ENCODE results near the gene MYRFL.

The MYRFL gene

GRCh38 chr12:69947897-69948296 lies 122.9 kb downstream of the MYRFL start:
- TF ChIP-seq, protein P1, sequence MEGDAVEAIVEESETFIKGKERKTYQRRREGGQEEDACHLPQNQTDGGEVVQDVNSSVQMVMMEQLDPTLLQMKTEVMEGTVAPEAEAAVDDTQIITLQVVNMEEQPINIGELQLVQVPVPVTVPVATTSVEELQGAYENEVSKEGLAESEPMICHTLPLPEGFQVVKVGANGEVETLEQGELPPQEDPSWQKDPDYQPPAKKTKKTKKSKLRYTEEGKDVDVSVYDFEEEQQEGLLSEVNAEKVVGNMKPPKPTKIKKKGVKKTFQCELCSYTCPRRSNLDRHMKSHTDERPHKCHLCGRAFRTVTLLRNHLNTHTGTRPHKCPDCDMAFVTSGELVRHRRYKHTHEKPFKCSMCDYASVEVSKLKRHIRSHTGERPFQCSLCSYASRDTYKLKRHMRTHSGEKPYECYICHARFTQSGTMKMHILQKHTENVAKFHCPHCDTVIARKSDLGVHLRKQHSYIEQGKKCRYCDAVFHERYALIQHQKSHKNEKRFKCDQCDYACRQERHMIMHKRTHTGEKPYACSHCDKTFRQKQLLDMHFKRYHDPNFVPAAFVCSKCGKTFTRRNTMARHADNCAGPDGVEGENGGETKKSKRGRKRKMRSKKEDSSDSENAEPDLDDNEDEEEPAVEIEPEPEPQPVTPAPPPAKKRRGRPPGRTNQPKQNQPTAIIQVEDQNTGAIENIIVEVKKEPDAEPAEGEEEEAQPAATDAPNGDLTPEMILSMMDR (IDR thresholded peaks at IDR 0.05; ENCODE audit: low read depth, low read length, missing control alignments), result no peak
- H3K4me3 ChIP-seq (ENCODE audit: low read depth, low read length), result no peak overlapping the region
- no peak for DNase-seq (ENCODE audit: low read depth)

- TF ChIP-seq, protein P1 (IDR thresholded peaks at IDR 0.05; ENCODE audit: low read depth, low read length, missing control alignments), result no peak
- DNase-seq (ENCODE audit: low read depth), result no peak
- no peak overlapping the region for H3K4me3 ChIP-seq (ENCODE audit: low read depth, low read length)
Measured at GRCh38 chr12:69948851-69949250, 123.8 kb downstream of the MYRFL start.

- H3K4me3 ChIP-seq (ENCODE audit: low read depth, low read length), result no peak overlapping the region
- no peak for DNase-seq (ENCODE audit: low read depth)
- TF ChIP-seq, protein P1 (IDR thresholded peaks at IDR 0.05; ENCODE audit: low read depth, low read length, missing control alignments), result no peak
Measured at GRCh38 chr12:69949311-69950002, 124.4 kb downstream of the MYRFL start.

DNA sequence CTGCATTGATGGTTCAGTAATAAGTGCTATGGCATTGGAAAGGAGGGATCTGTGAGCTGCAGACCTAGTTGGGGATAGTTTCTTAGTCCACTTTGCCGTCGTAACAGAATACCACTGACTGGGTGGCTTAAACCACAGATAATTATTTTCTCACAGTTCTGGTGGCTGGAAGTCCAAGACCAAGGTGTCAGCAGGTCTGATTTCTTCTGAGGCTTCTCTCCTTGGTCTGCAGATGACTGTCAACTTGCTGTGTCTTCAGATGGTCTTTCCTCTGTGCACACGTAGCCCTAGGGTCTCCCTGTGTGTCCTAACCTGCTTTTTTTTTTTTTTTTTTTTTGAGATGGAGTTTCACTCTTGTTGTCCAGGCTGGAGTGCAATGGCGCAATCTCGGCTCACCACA lies 126.1 kb downstream of the MYRFL start:
- no peak overlapping the region for H3K4me3 ChIP-seq (ENCODE audit: low read depth, low read length)
- no peak for DNase-seq (ENCODE audit: low read depth)
- TF ChIP-seq, protein P1 (IDR thresholded peaks at IDR 0.05; ENCODE audit: low read depth, low read length, missing control alignments), result no peak

DNA sequence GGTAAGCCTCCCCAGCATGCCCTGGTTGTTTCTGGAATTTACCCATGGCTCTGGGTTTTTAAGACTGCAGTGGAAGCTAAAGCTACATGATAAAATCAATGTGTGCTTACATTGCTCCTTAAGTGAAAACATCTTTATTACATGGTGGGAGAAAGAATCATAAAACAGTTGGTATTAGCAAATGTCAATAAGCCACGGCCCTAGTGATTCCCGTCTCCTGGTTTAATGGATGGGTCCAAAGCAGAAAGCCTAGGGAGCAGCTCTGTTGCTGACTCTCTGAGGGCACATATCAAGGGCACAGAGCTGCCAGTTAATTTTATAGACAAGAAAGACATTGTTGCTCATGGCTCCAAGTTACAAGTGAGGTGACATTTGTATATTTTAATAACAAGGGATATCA lies 127.9 kb downstream of the MYRFL start:
- no peak for DNase-seq (ENCODE audit: low read depth)
- TF ChIP-seq, protein P1 (IDR thresholded peaks at IDR 0.05; ENCODE audit: low read depth, low read length, missing control alignments), result no peak
- no peak overlapping the region for H3K4me3 ChIP-seq (ENCODE audit: low read depth, low read length)

- TF ChIP-seq, protein P1 (IDR thresholded peaks at IDR 0.05; ENCODE audit: low read depth, low read length, missing control alignments), result no peak
- DNase-seq (ENCODE audit: low read depth), result no peak
Measured at GRCh38 chr12:69961246-69961645, 136.2 kb downstream of the MYRFL start.

DNA sequence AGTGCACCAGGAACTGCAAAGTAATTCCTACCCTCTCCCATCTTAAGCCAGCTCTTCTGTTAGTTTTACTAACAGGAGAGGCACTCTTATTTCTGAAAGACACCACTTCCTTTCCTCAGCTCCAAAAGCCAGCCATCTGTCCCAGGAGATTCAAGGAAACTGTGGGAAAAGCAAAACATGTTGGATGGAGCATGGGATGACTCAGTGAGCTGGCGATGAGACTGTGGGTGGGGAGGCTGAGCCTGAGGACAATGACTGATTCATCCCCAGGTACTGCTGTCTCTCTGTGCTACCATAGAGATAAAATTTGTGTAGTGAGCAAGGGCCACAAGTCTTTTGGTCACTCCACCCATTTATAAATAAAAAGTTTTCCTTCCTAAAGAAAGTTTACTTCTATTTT lies 141.4 kb downstream of the MYRFL start:
- no peak for DNase-seq (ENCODE audit: low read depth)
- no peak overlapping the region for H3K4me3 ChIP-seq (ENCODE audit: low read depth, low read length)
- TF ChIP-seq, protein P1 (IDR thresholded peaks at IDR 0.05; ENCODE audit: low read depth, low read length, missing control alignments), result no peak

More at GRCh38 chr12:69961246-69961645, 136.2 kb downstream of the MYRFL start:
- H3K4me3 ChIP-seq (ENCODE audit: low read depth, low read length), result no peak overlapping the region
